ENCODE measurements around the gene RPTOR. TPM values are rescaled to one million over a fixed set of nuclear protein-coding genes. Genes with fewer than 3 reads are reported as not detected.
"Not testable (repeated sequence)": the region's sequence is repeated elsewhere in the genome, so short reads cannot be mapped to it uniquely, and the experiment has no call there.

The RPTOR gene
- total RNA-seq, 1 donor from 2014 or later: 32.0 TPM

GRCh38 chr17:80529104-80529903, 15.3 kb upstream of the RPTOR start:
- H3K4me3 ChIP-seq (ENCODE audit: insufficient read depth, low read depth, low read length): no peak overlapping the region
- Mint-ChIP-seq H3K9me3 (ENCODE audit: unreplicated experiment) (peaks cover 3% of the 10 kb centered on the region), H3K4me1 (ENCODE audit: low read depth, unreplicated experiment) (peaks cover 7% of the 10 kb centered on the region), H3K4me3 (ENCODE audit: unreplicated experiment) (no peak overlapping the region), H3K36me3 (ENCODE audit: low read depth, unreplicated experiment) (no peaks in the 10 kb centered on the region), H3K27me3 (ENCODE audit: low read depth, unreplicated experiment) (peaks cover 20% of the 10 kb centered on the region), H3K27ac (ENCODE audit: unreplicated experiment) (no peak overlapping the region)
- H3K9ac ChIP-seq (ENCODE audit: low read length): no peak overlapping the region
- H2AFZ ChIP-seq (ENCODE audit: low read depth, low read length): no peak overlapping the region
- no peaks in the 10 kb centered on the region for H3K9me3 ChIP-seq (ENCODE audit: insufficient read depth, low read depth, low read length)
- DNase-seq (ENCODE audit: low read depth) (no peak), FAIRE-seq (no peak)
- no peak for TF ChIP-seq CTCF (IDR thresholded peaks at IDR 0.05; ENCODE audit: insufficient read depth, low read depth, low read length)
- no peak for TF ChIP-seq EZH2 (IDR thresholded peaks at IDR 0.05; ENCODE audit: insufficient read depth, low read length)
- H3K4me2 ChIP-seq (ENCODE audit: low read length): no peak overlapping the region
- no peaks in the 10 kb centered on the region for H4K20me1 ChIP-seq (ENCODE audit: insufficient read depth, low read length)
- H3K4me1 ChIP-seq (ENCODE audit: insufficient read depth, low read length): peaks cover 10% of the 10 kb centered on the region
- no peaks in the 10 kb centered on the region for H3K27me3 ChIP-seq (ENCODE audit: insufficient read depth, low read length)
- H3K27ac ChIP-seq (ENCODE audit: low read depth, low read length): no peak overlapping the region
- H3K36me3 ChIP-seq (ENCODE audit: insufficient read depth, low read length): no peaks in the 10 kb centered on the region
- no peaks in the 10 kb centered on the region for H3K79me2 ChIP-seq (ENCODE audit: insufficient read depth, low read length)

DNA sequence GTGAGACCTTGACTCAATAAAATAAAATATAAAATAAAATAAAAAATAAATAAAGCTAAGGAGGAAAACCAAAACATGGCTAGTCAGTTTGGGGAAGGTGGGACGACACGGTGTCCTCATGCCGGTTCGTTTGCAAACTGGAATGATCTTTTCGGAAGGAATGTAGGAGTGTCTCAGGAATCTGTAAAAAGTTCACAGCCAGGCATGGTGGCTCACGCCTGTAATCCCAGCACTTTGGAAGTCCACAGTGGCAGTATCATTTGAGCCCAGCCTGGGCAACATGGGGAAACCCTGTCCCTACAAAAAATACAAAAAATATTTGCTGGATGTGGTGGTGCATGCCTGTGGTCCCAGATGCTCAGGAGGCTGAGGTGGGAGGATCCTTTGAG, 14.7 kb upstream of the RPTOR start:
- no peak overlapping the region for H3K27ac ChIP-seq (ENCODE audit: low read depth, low read length)
- Mint-ChIP-seq H3K36me3 (ENCODE audit: low read depth, unreplicated experiment) (no peaks in the 10 kb centered on the region), H3K27me3 (ENCODE audit: low read depth, unreplicated experiment) (peaks cover 20% of the 10 kb centered on the region), H3K4me1 (ENCODE audit: low read depth, unreplicated experiment) (peaks cover 7% of the 10 kb centered on the region), H3K27ac (ENCODE audit: unreplicated experiment) (no peak overlapping the region), H3K9me3 (ENCODE audit: unreplicated experiment) (peaks cover 3% of the 10 kb centered on the region), H3K4me3 (ENCODE audit: unreplicated experiment) (no peak overlapping the region)
- H3K4me1 ChIP-seq (ENCODE audit: insufficient read depth, low read length): peaks cover 10% of the 10 kb centered on the region
- no peak overlapping the region for H3K4me3 ChIP-seq (ENCODE audit: insufficient read depth, low read depth, low read length)
- FAIRE-seq: no peak
- no peak overlapping the region for H2AFZ ChIP-seq (ENCODE audit: low read depth, low read length)
- no peaks in the 10 kb centered on the region for H3K36me3 ChIP-seq (ENCODE audit: insufficient read depth, low read length)
- no peaks in the 10 kb centered on the region for H3K9me3 ChIP-seq (ENCODE audit: insufficient read depth, low read depth, low read length)
- no peaks in the 10 kb centered on the region for H4K20me1 ChIP-seq (ENCODE audit: insufficient read depth, low read length)
- no peak overlapping the region for H3K4me2 ChIP-seq (ENCODE audit: low read length)
- no peaks in the 10 kb centered on the region for H3K79me2 ChIP-seq (ENCODE audit: insufficient read depth, low read length)
- DNase-seq (ENCODE audit: low read depth): no peak
- no peak overlapping the region for H3K9ac ChIP-seq (ENCODE audit: low read length)
- H3K27me3 ChIP-seq (ENCODE audit: insufficient read depth, low read length): no peaks in the 10 kb centered on the region
- TF ChIP-seq EZH2 (IDR thresholded peaks at IDR 0.05; ENCODE audit: insufficient read depth, low read length): no peak
- TF ChIP-seq CTCF (IDR thresholded peaks at IDR 0.05; ENCODE audit: insufficient read depth, low read depth, low read length): no peak

DNA sequence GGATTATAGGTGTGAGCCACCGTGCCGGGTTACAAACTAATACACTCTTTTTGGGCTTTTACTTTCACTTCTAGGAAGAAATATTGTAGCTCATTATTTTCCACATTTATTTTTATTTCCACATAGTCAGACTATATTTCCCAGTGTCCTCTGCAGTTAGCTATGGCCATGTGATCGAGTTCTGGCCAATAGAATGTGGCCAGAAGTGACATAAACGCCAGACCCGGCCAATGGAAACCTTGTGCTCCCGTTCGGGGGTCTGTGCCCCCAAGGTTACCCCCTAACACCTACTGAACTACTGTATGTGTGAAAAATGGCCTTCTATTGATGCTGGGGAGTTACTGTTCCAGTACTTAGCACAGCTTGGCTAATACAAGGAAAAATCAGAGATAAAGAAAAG, 13.2 kb upstream of the RPTOR start:
- H3K9me3 ChIP-seq (ENCODE audit: insufficient read depth, low read depth, low read length): no peaks in the 10 kb centered on the region
- Mint-ChIP-seq H3K27ac (ENCODE audit: unreplicated experiment) (no peak overlapping the region), H3K27me3 (ENCODE audit: low read depth, unreplicated experiment) (peaks cover 15% of the 10 kb centered on the region), H3K4me3 (ENCODE audit: unreplicated experiment) (no peak overlapping the region), H3K4me1 (ENCODE audit: low read depth, unreplicated experiment) (peaks cover 7% of the 10 kb centered on the region), H3K36me3 (ENCODE audit: low read depth, unreplicated experiment) (no peaks in the 10 kb centered on the region), H3K9me3 (ENCODE audit: unreplicated experiment) (peaks cover 3% of the 10 kb centered on the region)
- no peak overlapping the region for H2AFZ ChIP-seq (ENCODE audit: low read depth, low read length)
- H3K9ac ChIP-seq (ENCODE audit: low read length): no peak overlapping the region
- FAIRE-seq (no peak), DNase-seq (ENCODE audit: low read depth) (no peak)
- H3K4me1 ChIP-seq (ENCODE audit: insufficient read depth, low read length): peaks cover 10% of the 10 kb centered on the region
- no peaks in the 10 kb centered on the region for H3K79me2 ChIP-seq (ENCODE audit: insufficient read depth, low read length)
- H4K20me1 ChIP-seq (ENCODE audit: insufficient read depth, low read length): no peaks in the 10 kb centered on the region
- H3K36me3 ChIP-seq (ENCODE audit: insufficient read depth, low read length): no peaks in the 10 kb centered on the region
- no peak overlapping the region for H3K4me2 ChIP-seq (ENCODE audit: low read length)
- H3K27me3 ChIP-seq (ENCODE audit: insufficient read depth, low read length): no peaks in the 10 kb centered on the region
- TF ChIP-seq CTCF (IDR thresholded peaks at IDR 0.05; ENCODE audit: insufficient read depth, low read depth, low read length): no peak
- no peak for TF ChIP-seq EZH2 (IDR thresholded peaks at IDR 0.05; ENCODE audit: insufficient read depth, low read length)
- H3K27ac ChIP-seq (ENCODE audit: low read depth, low read length): no peak overlapping the region
- H3K4me3 ChIP-seq (ENCODE audit: insufficient read depth, low read depth, low read length): no peak overlapping the region

DNA sequence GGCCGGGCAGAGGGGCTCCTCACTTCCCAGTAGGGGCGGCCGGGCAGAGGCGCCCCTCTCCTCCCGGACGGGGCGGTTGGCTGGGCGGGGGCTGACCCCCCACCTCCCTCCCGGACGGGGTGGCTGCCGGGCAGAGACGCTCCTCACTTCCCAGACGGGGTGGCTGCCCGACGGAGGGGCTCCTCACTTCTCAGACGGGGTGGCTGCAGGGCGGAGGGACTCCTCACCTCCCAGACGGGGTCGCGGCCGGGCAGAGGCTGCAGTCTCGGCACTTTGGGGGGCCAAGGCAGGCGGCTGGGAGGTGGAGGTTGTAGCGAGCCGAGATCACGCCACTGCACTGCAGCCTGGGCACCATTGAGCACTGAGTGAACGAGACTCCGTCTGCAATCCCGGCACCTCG, 7.3 kb upstream of the RPTOR start:
- not testable (repeated sequence) for H3K9me3 ChIP-seq (ENCODE audit: insufficient read depth, low read depth, low read length); H3K27ac ChIP-seq (ENCODE audit: low read depth, low read length); H3K27ac Mint-ChIP-seq (ENCODE audit: unreplicated experiment); H3K9ac ChIP-seq (ENCODE audit: low read length); DNase-seq (ENCODE audit: low read depth); H3K36me3 ChIP-seq (ENCODE audit: insufficient read depth, low read length); H3K36me3 Mint-ChIP-seq (ENCODE audit: low read depth, unreplicated experiment); H3K4me1 ChIP-seq (ENCODE audit: insufficient read depth, low read length); H3K9me3 Mint-ChIP-seq (ENCODE audit: unreplicated experiment); H3K79me2 ChIP-seq (ENCODE audit: insufficient read depth, low read length); H3K4me1 Mint-ChIP-seq (ENCODE audit: low read depth, unreplicated experiment); H3K4me2 ChIP-seq (ENCODE audit: low read length); H3K4me3 Mint-ChIP-seq (ENCODE audit: unreplicated experiment); H3K27me3 ChIP-seq (ENCODE audit: insufficient read depth, low read length); H2AFZ ChIP-seq (ENCODE audit: low read depth, low read length); H3K4me3 ChIP-seq (ENCODE audit: insufficient read depth, low read depth, low read length); FAIRE-seq; H4K20me1 ChIP-seq (ENCODE audit: insufficient read depth, low read length)
- H3K27me3 Mint-ChIP-seq (ENCODE audit: low read depth, unreplicated experiment): peaks cover 22% of the 10 kb centered on the region
